CD1c-positive myeloid dendritic cell (primary cell): ENCODE results near the gene ENOPH1.

ENCODE experiments used
- DNase-seq: peaks from one replicate; pipeline ENCODE4 v3.0.0-alpha.2; 2016; ENCODE audit errors: extremely low spot score

The ENOPH1 gene

DNA sequence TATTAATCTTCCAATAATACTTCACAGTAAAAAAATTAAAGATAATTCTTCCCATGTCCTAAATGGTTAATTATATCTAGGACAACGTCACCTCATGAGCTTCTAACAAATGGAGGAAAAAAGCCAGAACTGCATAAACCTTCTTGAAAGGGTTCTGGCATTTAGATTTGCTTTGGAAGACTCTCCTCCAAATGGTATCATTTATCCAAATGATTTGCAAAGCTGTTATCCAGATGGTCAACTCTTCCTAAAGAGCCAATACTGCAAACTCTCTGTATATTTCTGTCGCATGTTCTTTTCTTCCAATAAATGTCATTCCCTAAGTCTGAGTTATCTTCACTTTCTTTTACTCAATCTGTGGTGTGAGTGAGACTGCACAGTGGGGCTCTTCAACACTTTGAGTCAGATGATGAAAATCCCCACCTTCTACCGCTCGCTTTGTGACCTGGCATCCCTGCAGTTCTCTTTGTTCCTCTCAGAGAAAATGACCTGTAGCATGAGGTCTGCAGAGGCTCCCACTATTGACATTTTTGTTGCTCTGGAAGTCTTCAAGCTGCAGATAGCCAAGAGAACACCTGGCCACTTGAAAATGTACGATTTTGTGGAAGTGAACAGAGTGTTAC lies 78.5 kb downstream of the ENOPH1 start:
- no peak for DNase-seq

DNA sequence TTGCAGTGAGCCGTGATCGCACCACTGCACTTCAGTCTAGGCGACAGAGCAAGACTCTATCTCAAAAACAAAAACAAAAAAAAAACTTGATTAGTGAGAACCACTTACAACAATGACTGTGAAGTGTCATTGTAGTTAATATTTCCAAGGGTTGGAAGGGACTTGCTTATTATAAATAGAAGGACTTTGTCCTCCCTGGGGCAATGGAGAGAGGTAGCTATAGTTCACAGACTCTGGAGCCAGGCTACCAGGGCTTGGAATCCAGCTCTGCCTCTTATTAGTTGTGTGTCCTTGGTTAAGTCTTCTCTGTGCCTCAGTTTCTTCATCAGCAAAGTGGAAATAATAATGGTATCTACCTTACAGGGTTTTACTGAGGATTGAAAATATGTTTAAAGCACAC lies 79.8 kb downstream of the ENOPH1 start:
- DNase-seq, result no peak
